ENCODE results near the gene SLC40A1. TPM values are rescaled to one million over a fixed set of nuclear protein-coding genes. Genes with fewer than 3 reads are reported as not detected.

SLC40A1 gene
- 0.11 and 0.79 TPM in 2 replicates for total RNA-seq

GRCh38 chr2:189580658-189581353 lies at the start of gene SLC40A1:
SLC40A1 (minus strand) TSS chr2:189580786; CDS start chr2:189580460, 326 bp downstream.

Other genes with a start within 250 kb of the SLC40A1 start
- gene WDR75, start 139.3 kb downstream of the SLC40A1 start, total RNA-seq = 24.7 and 34.9 TPM in 2 replicates
- gene ASNSD1, start 80.7 kb upstream of the SLC40A1 start, total RNA-seq = 42.0 and 47.2 TPM in 2 replicates
- gene ANKAR, start 93.9 kb upstream of the SLC40A1 start, total RNA-seq = 4.7 and 8.6 TPM in 2 replicates
- gene OSGEPL1, start 182.0 kb upstream of the SLC40A1 start, total RNA-seq = 5.5 and 7.9 TPM in 2 replicates
- 25.9 and 28.7 TPM in 2 replicates for gene ORMDL1, start 203.6 kb upstream of the SLC40A1 start, total RNA-seq
- gene PMS1, start 203.7 kb upstream of the SLC40A1 start, total RNA-seq = 21.3 and 31.4 TPM in 2 replicates